NT2/D1 (cell line): ENCODE data around the gene PLIN1.

Experiments used
- SUZ12 ChIP-seq: IDR thresholded peaks from 2 replicates; pipeline ENCODE4 v1.6.1; 2011; ENCODE audit not compliant: insufficient read length, insufficient read depth; ENCODE audit errors: extremely low read depth
- YY1 ChIP-seq: IDR thresholded peaks from 2 replicates; pipeline ENCODE4 v1.6.1; 2011; ENCODE audit not compliant: insufficient read length, insufficient read depth
- ZNF274 ChIP-seq: IDR thresholded peaks from 2 replicates; pipeline ENCODE4 v1.6.1; 2011; ENCODE audit warnings: mild to moderate bottlenecking, low read depth, low read length

DNA sequence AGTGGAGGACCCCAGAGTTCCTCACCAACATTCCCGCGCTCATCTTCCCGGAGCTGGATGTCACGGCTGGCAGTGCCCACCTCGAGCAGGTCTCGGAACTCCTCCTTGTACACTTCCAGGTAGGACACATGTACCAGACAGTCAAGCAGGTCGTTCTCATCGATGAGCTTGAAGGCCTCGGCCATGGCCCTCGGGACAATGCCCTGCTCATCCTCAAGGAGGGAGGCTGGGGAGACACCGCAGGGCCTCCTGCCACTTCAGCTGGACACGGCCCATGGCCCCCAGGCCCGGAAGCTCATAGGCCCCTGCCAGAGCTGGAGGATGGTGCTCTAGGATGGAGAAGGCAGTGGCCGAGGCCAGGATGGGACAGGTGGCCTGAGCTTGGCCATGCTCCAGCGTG lies 29.5 kb downstream of the PLIN1 start:
- no peak for TF ChIP-seq SUZ12
- no peak for TF ChIP-seq YY1
- no peak for TF ChIP-seq ZNF274
